ENCODE data around the gene PAM.
A peak's percentile ranks its signal among the peaks of the same experiment; 100 is the strongest.

The PAM gene

GRCh38 chr5:102782217-102782872, 27.2 kb downstream of the PAM start:
- no peak for DNase-seq

DNA sequence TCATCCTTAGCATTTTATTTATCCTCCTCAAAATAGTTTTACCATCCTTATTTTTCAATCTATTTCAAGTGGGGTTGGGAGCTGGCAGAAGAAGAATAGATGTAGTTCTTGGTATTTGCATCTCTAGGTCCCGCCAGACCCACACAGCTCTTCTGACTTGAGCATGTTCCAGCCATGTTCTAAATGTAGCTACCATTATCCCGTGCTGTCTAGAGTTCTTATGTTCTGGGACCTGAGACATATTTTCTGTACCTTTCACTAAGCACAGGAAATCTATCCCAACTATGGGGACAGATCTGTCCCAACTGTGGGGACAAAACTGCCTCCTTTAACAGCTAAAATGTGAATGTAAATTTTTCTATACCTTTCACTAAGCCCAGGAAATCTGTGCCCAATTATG, 32.0 kb downstream of the PAM start:
- no peak for DNase-seq

DNA sequence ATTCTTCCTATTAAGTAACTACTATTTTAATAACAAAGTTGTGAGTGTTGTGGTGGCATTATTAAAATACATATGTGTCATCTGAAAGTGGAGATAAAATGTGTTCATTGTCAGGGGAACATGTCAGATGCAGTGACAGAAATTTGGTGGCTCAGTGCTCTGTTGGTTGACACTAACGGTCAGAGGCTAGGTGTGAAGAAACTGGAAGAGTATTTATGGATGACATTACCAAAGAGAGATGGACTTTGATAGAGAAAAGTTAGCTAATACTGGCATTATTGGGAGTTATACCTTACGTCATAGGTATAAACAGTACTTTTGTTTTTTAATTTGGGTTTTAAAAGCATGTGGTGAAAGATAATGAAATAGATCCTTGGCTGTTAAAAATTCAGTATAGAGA, 33.7 kb downstream of the PAM start:
- DNase-seq: no peak

DNA sequence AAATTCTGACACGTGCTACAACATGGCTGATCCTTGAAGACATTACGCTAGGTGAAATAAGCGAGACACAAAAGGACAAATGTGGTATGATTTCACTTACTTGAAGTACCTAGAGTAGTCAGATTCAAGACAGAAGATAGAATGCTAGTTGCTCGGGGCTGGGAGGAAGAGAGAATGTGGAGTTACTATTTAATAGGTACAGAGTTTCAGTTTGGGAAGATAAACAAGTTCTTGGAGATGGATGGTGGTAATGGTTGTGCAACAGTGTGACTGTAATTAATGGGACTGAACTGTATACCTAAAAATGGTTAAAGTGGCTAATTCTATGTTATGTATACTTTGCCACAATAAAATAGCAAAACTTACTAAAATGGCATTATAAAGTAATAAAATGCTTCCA, 34.4 kb downstream of the PAM start:
- no peak for DNase-seq

DNA sequence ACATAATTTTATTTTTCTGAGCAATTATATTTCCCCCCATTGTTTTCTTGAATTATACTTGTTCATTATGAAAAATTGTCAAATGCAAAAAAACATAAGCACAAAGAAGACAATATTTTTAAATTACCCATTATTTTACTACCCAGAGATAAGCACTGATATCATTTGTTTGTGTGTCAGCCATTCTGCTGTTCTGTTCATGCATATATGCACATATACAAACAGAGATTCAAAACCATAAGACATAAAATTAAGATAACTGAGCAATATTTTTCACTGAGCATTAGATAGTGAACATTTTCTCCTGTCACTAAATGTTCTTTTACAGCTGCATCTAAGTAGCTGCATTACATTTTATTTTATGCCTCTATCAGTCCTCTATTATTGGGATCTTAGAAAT, 35.6 kb downstream of the PAM start:
- no peak for DNase-seq

- DNase-seq: no peak
These were observed 37.6 kb downstream of the PAM start for GRCh38 chr5:102792705-102793104.

DNA sequence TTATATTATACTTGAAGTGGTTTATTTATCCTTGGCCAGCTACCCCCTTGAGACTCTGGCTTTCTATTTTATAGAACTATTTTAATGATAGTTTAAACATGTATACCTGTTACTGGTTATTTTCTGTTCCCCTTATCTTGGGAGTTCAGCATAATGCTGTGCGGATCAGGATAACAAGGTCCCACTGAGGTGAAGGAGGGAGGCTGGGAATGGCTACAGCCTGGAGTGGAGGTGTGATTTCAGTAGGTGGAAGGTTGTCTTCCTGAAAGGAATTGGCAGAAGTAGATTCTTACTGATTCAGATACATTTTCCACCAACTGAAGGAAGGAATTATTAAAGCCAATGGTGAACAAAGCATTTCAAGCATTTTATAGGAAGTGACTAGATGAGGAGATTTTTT, 38.9 kb downstream of the PAM start:
- DNase-seq: no peak

GRCh38 chr5:102794677-102795331, 39.7 kb downstream of the PAM start:
- peak; percentile 76 for DNase-seq

DNA sequence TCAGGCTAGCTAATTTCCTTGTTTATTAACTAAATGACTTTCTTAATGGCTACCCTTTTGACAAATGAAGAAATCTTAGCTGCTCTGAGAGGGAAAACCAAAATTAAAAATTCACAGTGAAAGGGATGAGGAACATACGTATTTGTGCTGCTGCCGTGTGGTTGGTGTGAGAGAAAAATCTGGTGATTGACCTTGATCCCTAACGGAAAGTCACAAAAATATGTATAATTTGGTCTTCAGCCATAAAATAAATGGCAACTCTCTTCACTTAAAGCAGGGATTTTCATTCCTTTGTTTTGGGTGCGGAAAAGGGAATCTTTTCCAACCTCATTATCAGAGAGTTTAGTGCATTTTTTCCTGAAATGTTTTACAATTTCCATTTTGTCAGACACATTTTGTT, 40.4 kb downstream of the PAM start:
- DNase-seq: no peak

GRCh38 chr5:102796009-102796408, 40.9 kb downstream of the PAM start:
- DNase-seq: peak; percentile 80

- no peak for DNase-seq
These were observed 41.4 kb downstream of the PAM start for GRCh38 chr5:102796498-102796897.

GRCh38 chr5:102797322-102797884, 42.3 kb downstream of the PAM start:
- DNase-seq: no peak

DNA sequence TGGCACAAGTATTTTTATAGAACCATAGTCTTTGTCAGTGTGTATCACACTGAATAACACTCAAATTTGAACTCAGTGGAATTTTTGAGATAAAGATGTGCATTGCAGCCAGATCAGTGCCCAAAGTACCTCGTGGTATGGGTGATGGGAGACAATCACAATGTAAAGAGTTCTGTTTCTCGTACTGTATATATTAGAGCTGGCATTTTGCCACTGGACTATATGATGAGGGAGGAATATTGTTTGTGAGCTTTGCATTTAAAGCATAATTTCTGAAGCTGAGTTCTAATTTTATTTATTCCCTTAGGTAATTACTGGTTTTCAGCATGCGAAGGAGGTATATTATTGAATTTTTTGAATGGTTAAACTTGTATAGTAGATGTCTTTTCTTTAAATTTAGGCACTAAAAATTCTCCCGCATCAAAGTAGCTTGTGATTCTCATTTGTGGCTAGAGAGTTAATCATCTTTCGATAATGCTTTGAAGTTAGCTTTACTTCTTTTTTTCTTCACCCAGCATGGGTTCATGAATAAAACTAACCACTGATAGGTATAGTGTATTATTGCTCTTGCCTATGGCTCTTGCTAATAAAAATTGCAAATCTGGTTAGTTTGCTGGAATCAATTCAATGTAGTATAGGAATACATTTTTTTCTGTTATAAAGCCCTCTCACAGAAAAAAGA, 43.1 kb downstream of the PAM start:
- DNase-seq: no peak

DNA sequence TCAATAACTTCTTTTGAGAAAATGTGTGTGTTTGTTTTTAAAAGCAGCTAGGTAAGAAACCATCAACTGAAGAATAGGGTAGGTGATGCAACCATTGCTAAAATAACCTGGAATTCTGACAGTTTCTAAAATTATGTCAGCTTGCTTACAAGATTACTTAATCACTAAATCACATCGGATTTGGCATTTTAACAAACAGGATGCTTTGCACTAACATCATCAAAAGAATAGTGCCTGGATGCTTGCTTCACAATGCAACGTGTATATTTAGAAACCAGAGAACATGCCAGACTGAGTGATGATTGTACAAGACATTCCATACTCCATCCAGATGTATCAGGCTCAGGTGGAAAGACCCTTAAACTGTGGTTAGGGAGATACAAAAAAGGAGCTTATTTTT, 43.9 kb downstream of the PAM start:
- no peak for DNase-seq

DNA sequence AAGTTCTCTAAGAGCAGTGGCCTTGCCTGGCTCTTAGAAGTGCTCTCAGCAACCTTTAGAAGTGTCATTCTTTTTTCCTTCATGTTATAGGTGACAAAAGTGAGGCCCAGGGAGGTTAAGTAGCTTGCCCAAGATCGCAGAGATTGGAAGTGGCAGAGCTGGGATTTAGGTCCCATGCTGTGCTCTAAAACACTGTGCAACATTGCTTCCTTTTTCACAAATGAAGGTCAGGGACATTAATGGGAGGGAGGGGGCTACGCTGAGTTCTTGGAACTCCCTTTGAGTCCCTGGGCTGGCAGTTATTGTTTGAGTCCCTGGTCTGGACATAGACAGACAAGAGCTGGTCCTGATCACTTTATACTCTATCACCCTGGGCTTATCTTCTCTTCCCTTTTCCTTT, 45.3 kb downstream of the PAM start:
- no peak for DNase-seq

- DNase-seq: no peak
These were observed 46.3 kb downstream of the PAM start for GRCh38 chr5:102801371-102801770.

DNA sequence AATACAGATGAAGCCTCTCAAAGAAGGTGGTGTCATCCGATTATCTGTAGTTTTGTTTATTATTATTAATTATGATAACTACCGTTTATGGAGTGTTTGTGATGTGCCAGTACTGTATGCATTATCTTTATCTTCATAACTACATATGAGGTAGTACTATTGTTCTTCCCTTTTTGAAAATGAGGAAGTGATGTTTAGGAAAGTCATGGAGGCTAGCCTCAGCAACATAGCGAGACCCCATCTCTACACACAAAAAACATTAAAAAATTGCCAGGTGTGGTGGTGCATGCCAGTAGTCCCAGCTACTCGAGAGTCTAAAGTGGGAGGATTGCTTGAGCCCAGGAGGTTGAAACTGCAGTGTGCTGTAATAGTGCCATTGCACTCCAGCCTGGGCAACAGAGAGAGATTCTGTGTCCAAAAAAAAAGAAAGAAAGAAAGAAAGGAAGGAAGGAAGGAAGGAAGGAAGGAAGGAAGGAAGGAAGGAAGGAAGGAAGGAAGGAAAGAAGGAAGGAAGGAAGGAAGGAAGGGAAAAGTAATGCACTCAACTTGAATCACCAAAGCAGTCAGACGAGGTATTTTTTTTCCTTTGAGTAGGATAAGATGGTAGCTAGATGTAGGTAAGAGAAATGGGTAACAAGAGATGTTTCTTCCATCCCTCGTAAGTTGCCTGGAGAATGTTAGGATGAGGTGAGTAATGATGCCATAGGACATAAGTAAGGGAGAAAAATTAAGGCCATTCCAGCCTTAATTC, 47.8 kb downstream of the PAM start:
- no peak for DNase-seq

GRCh38 chr5:102807878-102808502, 52.9 kb downstream of the PAM start:
- peak; percentile 86 for DNase-seq

DNA sequence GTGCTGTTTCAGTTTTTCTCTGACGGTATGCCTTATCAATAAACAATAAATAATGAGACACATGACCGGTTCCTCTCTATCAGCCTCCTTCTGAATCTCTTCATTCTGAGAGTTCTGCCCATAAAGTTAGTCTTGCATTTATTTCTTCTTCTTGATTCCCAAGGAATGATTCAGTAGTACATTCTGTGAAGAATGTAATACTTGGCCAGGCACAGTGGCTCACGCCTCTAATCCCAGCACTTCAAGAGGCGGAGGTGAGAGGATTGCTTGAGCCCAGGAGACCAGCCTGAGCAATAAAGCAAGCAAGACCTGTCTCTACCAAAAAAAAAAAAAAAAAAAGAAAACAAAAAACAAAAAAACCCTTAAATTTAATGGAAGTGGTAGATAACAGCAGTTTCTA, 53.9 kb downstream of the PAM start:
- DNase-seq: no peak

GRCh38 chr5:102811972-102812371, 56.9 kb downstream of the PAM start:
- DNase-seq: peak; percentile 70

DNA sequence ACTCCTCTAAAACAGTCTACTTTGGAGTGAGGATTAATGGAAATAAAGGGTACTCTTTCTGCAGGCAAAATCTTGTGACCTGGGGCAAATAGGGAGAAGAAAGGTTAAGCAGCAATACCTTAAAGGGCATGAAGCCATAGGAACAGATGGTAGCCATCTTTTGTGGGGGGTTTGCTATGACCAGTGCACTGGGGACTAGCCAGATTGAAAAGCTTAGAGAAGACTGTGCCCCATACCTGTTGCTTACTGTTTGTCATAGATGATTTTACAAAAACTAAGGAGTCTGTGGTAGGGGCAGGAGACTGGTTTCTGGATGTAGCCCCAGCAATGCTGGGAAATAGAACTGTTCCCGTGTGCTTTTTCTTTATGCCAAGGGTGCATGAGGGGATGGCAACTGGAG, 58.6 kb downstream of the PAM start:
- DNase-seq: no peak

GRCh38 chr5:102815084-102815483, 60.0 kb downstream of the PAM start:
- DNase-seq: no peak
